Measurements from ENCODE around the gene MT1E. TPM values are rescaled to one million over a fixed set of nuclear protein-coding genes. Genes with fewer than 3 reads are reported as not detected.

MT1E gene
- total RNA-seq, 1 experiment from 2014 or later, result 383 TPM

DNA sequence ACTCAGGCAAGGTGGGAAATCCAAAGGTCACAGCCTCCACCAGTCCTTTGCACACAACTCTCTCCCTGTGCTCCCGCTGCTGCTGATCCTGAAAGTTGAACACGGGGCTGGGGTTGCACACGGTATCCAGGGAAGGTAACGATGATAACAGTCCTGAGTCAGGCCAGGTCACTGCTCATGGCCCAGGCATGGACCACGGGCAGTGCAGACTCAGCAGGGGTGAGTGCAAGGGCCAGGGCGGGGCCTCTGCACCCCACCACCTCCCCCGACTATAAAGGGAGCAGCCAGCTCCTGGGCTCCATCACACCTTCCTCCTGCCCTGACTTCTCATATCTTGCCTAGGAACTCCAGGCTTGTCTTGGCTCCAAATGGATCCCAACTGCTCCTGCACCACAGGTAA, 26.0 kb downstream of the MT1E start, which contains the start of gene MT1B:
Gene MT1B (plus strand): TSS at position 301 of the 400 bp plus-strand sequence. CDS start 68 bp downstream, at position 369.
- no peaks in the 10 kb centered on the region for H3K9me3 ChIP-seq (ENCODE audit: control insufficient read depth in 1 of 2, insufficient read depth in 1 of 2, low read depth in 1 of 2, low read length in 2 of 2)
- no peaks in the 10 kb centered on the region for H3K27me3 ChIP-seq (ENCODE audit: insufficient read depth, low read length)
- ChIA-PET POLR2A (interaction anchor here (1.8 kb wide), 1 partner anchor 8 kb away, joined by 6 read pairs; no protein-coding TSS in a partner anchor), CTCF (no interaction called here), RAD21 (ENCODE audit: low non-redundant PET in 1 of 2, low total read pairs in 2 of 2, uncharacterized antibody in 2 of 2, unreplicated experiment in 2 of 2) (no interaction called here)
- H3K27ac ChIP-seq (ENCODE audit: low read depth, low read length), result no peak within 1 kb of the TSS
- H4K20me1 ChIP-seq (ENCODE audit: insufficient read depth), result no peaks in the 10 kb centered on the region
- TF ChIP-seq SIN3A (IDR thresholded peaks at IDR 0.05; ENCODE audit: low read depth), result no peak
- TF ChIP-seq ZNF274 (IDR thresholded peaks at IDR 0.05; ENCODE audit: low read depth, low read length), result no peak
- TF ChIP-seq, protein P1, sequence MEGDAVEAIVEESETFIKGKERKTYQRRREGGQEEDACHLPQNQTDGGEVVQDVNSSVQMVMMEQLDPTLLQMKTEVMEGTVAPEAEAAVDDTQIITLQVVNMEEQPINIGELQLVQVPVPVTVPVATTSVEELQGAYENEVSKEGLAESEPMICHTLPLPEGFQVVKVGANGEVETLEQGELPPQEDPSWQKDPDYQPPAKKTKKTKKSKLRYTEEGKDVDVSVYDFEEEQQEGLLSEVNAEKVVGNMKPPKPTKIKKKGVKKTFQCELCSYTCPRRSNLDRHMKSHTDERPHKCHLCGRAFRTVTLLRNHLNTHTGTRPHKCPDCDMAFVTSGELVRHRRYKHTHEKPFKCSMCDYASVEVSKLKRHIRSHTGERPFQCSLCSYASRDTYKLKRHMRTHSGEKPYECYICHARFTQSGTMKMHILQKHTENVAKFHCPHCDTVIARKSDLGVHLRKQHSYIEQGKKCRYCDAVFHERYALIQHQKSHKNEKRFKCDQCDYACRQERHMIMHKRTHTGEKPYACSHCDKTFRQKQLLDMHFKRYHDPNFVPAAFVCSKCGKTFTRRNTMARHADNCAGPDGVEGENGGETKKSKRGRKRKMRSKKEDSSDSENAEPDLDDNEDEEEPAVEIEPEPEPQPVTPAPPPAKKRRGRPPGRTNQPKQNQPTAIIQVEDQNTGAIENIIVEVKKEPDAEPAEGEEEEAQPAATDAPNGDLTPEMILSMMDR (IDR thresholded peaks at IDR 0.05 in 2 of 3, conservative IDR thresholded peaks at IDR 0.05 in 1 of 3; ENCODE audit: borderline replicate concordance in 1 of 3, insufficient read depth in 1 of 3, low read depth in 2 of 3, low read length in 2 of 3), result no peak
- TF ChIP-seq SP1 (IDR thresholded peaks at IDR 0.05; ENCODE audit: low read depth), result no peak
- intact Hi-C loops (cut with micrococcal nuclease), result no loop called here
- ATAC-seq (no peak), DNase-seq (ENCODE audit: low read depth, low spot score) (no peak)
- no peaks in the 10 kb centered on the region for H3K9me2 ChIP-seq (ENCODE audit: insufficient read depth)
- H3K4me2 ChIP-seq (ENCODE audit: low read length), result no peak within 1 kb of the TSS
- no peak within 1 kb of the TSS for H3K4me3 ChIP-seq (replicated peaks in 1 of 2; ENCODE audit: low read depth in 1 of 2, low read length in 2 of 2)
- H3K36me3 ChIP-seq (ENCODE audit: control insufficient read depth in 1 of 2, insufficient read depth in 2 of 2, low read length in 2 of 2), result no peaks in the 10 kb centered on the region
- H3K9ac ChIP-seq (ENCODE audit: low read length), result no peak within 1 kb of the TSS
- H3K79me2 ChIP-seq (ENCODE audit: insufficient read depth, low read length), result no peaks in the 10 kb centered on the region
- H2AFZ ChIP-seq (ENCODE audit: low read depth, low read length, poor library complexity, severe bottlenecking), result no peak within 1 kb of the TSS
- BruUV-seq (replicated peaks), result no TSS peak
- peaks cover 18 to 32% of the 10 kb centered on the region in 2 experiments for H3K4me1 ChIP-seq (ENCODE audit: control insufficient read depth in 1 of 2, insufficient read depth in 2 of 2, low read length in 2 of 2)

- Histone ChIP-seq H2AFZ (ENCODE audit: low read depth, low read length, poor library complexity, severe bottlenecking) (no peak overlapping the region), H3K27me3 (ENCODE audit: insufficient read depth, low read length) (no peaks in the 10 kb centered on the region), H4K20me1 (ENCODE audit: insufficient read depth) (no peaks in the 10 kb centered on the region), H3K4me3 (replicated peaks in 1 of 2; ENCODE audit: low read depth in 1 of 2, low read length in 2 of 2) (no peak overlapping the region), H3K79me2 (ENCODE audit: insufficient read depth, low read length) (no peaks in the 10 kb centered on the region), H3K27ac (ENCODE audit: low read depth, low read length) (no peak overlapping the region), H3K4me1 (ENCODE audit: control insufficient read depth in 1 of 2, insufficient read depth in 2 of 2, low read length in 2 of 2) (peaks cover 22 to 41% of the 10 kb centered on the region in 2 experiments), H3K9ac (ENCODE audit: low read length) (no peak overlapping the region), H3K9me2 (ENCODE audit: insufficient read depth) (no peaks in the 10 kb centered on the region), H3K4me2 (ENCODE audit: low read length) (no peak overlapping the region), H3K36me3 (ENCODE audit: control insufficient read depth in 1 of 2, insufficient read depth in 2 of 2, low read length in 2 of 2) (no peaks in the 10 kb centered on the region), H3K9me3 (ENCODE audit: control insufficient read depth in 1 of 2, insufficient read depth in 1 of 2, low read depth in 1 of 2, low read length in 2 of 2) (no peaks in the 10 kb centered on the region)
- CTCF ChIA-PET, result no interaction called here
- BruUV-seq (replicated peaks), result no TSS peak
- intact Hi-C loops (cut with micrococcal nuclease), result no loop called here
- no peak for DNase-seq (ENCODE audit: low read depth, low spot score)
- RAD21 ChIA-PET (ENCODE audit: low non-redundant PET in 1 of 2, low total read pairs in 2 of 2, uncharacterized antibody in 2 of 2, unreplicated experiment in 2 of 2), result no interaction called here
- no peak for ATAC-seq
- POLR2A ChIA-PET, result interaction anchor here (1.8 kb wide), 1 partner anchor 9 kb away, joined by 6 read pairs; no protein-coding TSS in a partner anchor
- TF ChIP-seq SRF (IDR thresholded peaks at IDR 0.05; ENCODE audit: low read depth) (no peak), SIN3A (IDR thresholded peaks at IDR 0.05; ENCODE audit: low read depth) (no peak), ZFX (IDR thresholded peaks at IDR 0.05) (no peak), EZH2 (IDR thresholded peaks at IDR 0.05) (no peak), YY1 (IDR thresholded peaks at IDR 0.05; ENCODE audit: extremely low read depth, insufficient replicate concordance, low read depth, low read length) (no peak), FOSL1 (IDR thresholded peaks at IDR 0.05; ENCODE audit: low read depth) (no peak), ELF1 (IDR thresholded peaks at IDR 0.05; ENCODE audit: borderline replicate concordance, low read depth) (no peak), ZNF274 (IDR thresholded peaks at IDR 0.05; ENCODE audit: low read depth, low read length) (no peak)
- TF ChIP-seq, protein P2, sequence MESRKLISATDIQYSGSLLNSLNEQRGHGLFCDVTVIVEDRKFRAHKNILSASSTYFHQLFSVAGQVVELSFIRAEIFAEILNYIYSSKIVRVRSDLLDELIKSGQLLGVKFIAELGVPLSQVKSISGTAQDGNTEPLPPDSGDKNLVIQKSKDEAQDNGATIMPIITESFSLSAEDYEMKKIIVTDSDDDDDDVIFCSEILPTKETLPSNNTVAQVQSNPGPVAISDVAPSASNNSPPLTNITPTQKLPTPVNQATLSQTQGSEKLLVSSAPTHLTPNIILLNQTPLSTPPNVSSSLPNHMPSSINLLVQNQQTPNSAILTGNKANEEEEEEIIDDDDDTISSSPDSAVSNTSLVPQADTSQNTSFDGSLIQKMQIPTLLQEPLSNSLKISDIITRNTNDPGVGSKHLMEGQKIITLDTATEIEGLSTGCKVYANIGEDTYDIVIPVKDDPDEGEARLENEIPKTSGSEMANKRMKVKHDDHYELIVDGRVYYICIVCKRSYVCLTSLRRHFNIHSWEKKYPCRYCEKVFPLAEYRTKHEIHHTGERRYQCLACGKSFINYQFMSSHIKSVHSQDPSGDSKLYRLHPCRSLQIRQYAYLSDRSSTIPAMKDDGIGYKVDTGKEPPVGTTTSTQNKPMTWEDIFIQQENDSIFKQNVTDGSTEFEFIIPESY (IDR thresholded peaks at IDR 0.05; ENCODE audit: extremely low read depth, insufficient replicate concordance, low read length), result no peak
- TF ChIP-seq, protein P3, sequence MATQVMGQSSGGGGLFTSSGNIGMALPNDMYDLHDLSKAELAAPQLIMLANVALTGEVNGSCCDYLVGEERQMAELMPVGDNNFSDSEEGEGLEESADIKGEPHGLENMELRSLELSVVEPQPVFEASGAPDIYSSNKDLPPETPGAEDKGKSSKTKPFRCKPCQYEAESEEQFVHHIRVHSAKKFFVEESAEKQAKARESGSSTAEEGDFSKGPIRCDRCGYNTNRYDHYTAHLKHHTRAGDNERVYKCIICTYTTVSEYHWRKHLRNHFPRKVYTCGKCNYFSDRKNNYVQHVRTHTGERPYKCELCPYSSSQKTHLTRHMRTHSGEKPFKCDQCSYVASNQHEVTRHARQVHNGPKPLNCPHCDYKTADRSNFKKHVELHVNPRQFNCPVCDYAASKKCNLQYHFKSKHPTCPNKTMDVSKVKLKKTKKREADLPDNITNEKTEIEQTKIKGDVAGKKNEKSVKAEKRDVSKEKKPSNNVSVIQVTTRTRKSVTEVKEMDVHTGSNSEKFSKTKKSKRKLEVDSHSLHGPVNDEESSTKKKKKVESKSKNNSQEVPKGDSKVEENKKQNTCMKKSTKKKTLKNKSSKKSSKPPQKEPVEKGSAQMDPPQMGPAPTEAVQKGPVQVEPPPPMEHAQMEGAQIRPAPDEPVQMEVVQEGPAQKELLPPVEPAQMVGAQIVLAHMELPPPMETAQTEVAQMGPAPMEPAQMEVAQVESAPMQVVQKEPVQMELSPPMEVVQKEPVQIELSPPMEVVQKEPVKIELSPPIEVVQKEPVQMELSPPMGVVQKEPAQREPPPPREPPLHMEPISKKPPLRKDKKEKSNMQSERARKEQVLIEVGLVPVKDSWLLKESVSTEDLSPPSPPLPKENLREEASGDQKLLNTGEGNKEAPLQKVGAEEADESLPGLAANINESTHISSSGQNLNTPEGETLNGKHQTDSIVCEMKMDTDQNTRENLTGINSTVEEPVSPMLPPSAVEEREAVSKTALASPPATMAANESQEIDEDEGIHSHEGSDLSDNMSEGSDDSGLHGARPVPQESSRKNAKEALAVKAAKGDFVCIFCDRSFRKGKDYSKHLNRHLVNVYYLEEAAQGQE (IDR thresholded peaks at IDR 0.05; ENCODE audit: low read depth), result no peak
Measured at GRCh38 chr16:56652600-56652999, 27.0 kb downstream of the MT1E start.
